Stimulated activated CD8-positive, alpha-beta memory T cell treated with anti-CD3 and anti-CD28 coated beads, Interleukin-15, amount 100 ng/mL, for 24 hours (primary cell): ENCODE measurements around the gene ZNF200.
"Not testable (repeated sequence)": the region's sequence is repeated elsewhere in the genome, so short reads cannot be mapped to it uniquely, and the experiment has no call there.

Experiments used
- DNase-seq: peaks from one replicate; pipeline ENCODE4 v3.0.0-alpha.2; 2020; ENCODE audit warnings: low read depth

Gene ZNF200, protein sequence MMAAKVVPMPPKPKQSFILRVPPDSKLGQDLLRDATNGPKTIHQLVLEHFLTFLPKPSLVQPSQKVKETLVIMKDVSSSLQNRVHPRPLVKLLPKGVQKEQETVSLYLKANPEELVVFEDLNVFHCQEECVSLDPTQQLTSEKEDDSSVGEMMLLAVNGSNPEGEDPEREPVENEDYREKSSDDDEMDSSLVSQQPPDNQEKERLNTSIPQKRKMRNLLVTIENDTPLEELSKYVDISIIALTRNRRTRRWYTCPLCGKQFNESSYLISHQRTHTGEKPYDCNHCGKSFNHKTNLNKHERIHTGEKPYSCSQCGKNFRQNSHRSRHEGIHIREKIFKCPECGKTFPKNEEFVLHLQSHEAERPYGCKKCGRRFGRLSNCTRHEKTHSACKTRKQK

DNA sequence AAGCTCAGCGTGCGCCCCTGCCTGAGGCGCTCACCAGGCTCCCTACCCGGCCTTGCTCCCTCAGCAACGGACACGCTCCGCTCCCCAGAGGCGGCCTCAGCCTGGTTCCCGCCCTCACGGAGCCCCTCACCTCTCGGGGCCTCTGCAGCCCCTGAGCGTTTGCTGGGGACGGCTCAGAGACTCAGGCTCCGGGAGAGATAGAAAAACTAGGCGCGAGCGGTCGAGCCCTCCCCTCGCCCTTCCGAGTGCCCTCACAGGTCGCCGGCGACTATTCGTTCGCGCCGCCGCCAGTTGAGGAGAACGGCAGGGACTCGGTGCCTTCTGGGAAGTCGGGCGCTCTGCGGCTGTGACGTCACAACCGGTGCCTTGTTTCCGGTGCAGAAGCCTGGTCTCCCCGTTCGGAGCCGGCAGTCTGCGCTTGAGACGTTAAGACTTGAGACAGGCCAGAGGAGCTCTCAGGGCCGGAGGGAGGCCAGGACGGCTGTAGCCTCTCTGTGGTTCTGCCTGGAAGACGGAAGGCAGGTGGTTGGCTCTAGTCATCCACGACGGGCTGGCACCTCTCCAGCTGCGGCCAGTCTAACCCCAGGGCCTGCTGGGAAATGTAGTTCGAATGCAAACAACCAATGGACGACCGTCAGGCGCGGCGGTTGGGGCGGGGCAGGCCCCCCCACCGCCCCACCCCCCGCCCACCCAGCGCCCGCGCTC is at the start of gene ZNF200:
Gene ZNF200 (minus strand): TSS at position 302 of the 705 bp plus-strand sequence. CDS start 1,403 bp downstream, outside the sequence.
- peak; percentile 89 for DNase-seq

DNA sequence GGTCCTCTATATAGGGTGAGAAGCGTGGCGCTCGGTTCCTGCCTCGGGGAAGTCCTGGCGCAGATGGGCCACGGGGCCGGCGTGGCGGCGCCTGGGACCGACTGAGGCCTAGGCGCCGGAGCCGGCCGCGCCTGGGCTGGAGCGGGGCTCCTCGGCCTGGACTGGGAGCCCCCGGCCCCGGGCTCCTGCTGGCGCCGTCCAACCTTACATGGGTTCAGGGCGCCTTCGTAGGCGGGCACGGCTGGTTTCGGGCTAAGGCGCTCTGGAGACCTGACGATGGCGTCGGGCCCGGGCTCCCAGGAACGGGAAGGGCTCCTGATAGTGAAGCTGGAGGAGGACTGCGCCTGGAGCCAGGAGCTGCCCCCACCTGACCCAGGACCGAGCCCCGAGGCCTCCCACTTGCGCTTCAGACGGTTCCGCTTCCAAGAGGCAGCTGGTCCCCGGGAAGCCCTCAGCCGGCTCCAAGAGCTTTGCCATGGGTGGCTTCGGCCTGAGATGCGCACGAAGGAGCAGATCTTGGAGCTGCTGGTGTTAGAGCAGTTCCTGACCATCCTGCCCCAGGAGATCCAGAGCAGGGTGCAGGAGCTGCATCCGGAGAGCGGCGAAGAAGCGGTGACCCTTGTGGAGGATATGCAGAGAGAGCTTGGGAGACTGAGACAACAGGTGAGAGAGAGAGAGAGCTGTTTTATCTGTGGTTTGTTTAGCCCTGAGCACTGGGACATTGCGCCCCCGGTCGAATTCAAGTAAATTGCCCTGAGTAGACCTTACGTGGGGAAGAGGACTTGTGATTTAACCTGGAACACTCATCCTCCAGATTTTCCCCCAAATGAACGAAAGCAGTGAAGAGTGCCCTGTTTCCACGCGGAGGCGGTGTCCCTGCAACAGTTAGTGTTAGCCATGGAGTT is 48.8 kb upstream of the ZNF200 start:
- DNase-seq: no peak

DNA sequence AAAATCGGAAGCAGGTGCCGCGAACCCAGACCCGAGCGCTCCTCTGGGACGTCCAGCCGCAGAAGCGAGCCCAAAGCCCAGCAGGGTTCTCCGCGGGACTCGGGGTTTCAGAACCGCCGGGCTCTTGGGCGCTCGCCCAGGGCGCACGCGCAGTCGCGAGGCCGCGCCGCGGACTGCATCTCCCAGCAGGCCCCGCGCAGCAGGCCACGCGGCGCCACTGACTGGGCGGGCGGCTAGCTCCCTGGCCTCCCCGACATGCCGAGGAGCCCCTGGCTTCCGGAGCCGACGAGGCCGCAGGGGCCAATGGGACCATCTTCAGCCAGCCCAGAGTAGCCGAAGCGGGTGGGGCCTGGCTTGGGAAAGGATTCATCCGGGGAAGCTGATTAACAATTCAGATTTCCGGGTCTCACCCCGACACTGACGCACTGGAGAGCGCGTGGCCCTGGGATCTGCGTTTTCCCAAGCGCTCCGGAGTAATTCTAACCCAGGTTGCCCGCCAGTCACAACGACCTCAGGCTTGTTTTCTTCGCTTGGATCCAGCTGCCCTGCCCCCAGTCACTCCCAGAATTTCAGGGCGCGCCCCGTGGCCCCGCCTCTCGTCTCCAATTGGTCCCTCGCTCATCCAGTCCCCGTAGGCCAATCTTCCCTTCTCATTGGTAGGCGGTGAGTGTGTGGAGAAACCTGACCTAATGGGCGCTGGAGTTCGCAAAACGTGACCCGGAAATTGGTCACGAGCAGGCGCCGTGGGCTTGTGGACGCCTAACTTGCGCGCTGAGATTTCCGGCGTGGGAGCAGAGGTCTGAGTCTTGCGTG is 48.0 kb upstream of the ZNF200 start, which contains the start of gene ZNF263:
Gene ZNF263 (plus strand): TSS at position 762 of the 813 bp plus-strand sequence. CDS start 328 bp downstream, outside the sequence.
- DNase-seq: peak; percentile 81

DNA sequence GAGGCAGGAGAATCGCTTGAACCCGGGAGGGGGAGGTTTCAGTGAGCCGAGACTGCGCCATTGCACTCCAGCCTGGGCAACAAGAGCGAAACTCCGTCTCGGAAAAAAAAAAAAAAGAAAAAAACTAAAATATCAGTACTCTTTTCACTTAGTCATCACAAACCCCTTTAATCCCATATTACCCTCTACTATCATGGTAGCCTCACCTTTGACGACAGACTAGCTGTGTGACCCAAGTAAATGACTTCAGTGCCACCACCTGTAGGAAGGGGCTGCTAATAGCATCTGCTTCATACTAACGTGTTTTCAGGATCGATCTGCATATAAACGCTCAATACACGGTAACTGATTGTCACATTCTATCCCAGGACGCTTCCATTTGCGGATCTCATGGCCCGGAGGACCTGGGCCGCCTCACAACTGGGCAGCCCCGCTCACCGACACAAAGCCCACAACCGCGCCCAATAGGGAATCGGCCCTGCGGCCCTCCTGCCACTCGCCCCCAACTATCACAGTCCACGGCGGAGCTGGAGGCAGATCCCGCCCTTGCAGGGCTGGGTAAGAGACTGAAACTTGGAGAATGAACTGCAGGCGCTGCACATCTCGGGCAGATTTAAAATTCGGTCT is 47.3 kb upstream of the ZNF200 start:
- DNase-seq: no peak

DNA sequence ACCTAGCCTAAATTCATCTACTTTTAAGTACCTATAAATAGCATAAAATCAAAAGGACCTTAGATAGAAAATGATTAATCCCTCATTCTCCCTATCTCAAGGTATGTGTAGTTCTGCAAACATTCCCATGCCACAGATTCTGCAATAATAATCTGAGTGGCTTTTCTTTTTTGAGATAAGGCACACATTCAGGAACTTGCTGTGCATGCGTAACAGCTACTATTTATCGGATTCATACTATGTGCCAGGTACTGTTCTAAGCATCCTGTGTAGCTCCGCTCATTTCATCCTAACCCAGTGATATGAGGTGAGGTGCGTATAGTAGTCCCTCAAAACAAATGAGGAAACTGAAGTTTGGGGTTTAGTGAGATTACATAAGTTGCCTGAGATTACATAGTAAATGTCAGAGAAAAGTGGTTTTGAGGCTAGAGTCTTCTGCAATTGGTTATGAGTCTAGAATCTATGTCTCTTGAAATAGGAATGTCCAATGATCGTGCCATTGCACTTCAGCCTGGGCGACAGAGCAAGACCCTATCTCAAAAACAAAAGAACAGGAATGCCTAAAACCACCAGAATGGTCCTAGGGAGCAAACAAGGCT is 46.4 kb upstream of the ZNF200 start:
- no peak for DNase-seq

DNA sequence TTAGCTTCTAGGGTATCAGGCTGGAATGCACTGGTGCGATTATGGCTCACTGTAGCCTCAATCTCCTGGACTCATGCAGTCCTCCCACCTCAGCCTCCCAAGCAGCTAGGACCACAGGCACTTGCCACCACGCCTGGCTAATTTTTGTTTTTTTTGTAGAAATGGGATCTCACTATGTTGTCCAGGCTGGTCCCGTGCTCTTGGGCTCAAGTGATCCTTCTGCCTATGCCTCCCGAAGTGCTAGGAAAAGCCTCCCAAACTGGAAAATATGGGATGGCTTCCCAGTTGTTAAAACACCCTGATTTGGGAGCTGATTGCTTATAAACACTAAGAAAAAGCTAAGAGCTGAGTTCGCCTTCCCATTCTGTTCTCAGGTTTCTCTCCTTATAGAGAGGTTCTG is 41.7 kb upstream of the ZNF200 start:
- DNase-seq: no peak

DNA sequence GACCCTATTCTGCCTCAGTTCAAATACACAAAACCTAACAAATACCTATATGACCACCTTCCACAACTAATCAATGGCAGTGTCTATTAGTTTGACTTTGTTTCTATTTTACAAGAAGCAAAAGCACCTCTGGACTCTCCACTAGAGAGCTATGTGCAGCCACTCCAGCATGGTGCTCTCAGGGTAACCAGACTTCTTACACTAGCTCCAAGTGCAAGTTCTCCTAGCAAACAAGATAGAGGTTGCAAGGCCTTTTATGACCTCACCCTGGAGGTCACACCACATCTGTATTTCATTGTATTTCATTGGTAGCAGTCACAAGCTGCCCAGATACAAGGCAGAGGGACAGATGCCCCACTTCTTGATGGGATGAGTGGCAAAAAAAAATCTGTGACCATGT is 40.0 kb upstream of the ZNF200 start:
- DNase-seq: no peak

DNA sequence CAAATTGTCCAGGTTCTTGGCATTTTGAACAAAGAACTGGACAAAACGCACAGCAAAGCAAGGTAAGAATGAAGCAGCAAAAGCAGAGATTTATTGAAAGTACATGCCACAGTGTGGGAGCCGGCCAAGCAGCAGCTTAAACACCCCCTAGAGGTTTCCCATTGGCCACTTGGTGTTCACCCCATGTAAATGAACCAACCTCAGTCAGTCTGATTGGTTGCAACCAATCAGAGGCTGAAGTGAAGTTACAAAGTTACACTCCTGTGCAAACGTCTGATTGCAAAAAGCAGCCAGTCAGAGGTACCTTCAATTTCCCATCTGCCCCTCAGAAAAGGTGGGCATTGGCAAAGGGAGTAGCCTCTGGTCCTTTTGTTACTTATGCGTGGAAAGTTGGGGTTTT is 39.5 kb upstream of the ZNF200 start:
- no peak for DNase-seq

DNA sequence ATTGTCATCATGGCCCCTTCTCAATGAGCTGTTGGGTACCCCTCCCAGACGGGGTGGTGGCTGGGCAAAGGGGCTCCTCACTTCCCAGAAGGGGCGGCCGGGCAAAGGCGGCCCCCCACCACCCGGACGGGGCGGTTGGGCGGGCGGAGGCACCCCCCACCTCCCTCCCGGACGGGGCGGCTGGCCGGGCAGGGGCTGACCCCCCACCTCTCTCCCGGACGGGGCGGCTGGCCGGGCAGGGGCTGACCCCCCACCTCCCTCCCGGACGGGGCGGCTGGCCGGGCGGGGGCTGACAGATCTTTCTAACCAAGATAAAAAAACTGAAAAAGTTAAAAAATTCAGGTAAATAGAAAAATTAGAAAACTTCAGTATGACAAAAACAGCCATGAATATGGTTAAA is 36.3 kb upstream of the ZNF200 start:
- DNase-seq: not testable (repeated sequence)

DNA sequence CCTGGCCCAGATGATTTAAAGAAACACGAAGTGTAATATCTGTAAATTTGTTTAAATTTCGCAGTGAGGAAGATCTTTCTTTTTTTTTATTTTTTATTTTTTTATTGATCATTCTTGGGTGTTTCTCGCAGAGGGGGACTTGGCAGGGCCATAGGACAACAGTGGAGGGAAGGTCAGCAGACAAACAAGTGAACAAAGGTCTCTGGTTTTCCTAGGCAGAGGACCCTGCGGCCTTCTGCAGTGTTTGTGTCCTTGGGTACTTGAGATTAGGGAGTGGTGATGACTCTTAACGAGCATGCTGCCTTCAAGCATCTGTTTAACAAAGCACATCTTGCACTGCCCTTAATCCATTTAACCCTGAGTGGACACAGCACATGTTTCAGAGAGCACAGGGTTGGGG is 35.8 kb upstream of the ZNF200 start:
- DNase-seq: not testable (repeated sequence)

DNA sequence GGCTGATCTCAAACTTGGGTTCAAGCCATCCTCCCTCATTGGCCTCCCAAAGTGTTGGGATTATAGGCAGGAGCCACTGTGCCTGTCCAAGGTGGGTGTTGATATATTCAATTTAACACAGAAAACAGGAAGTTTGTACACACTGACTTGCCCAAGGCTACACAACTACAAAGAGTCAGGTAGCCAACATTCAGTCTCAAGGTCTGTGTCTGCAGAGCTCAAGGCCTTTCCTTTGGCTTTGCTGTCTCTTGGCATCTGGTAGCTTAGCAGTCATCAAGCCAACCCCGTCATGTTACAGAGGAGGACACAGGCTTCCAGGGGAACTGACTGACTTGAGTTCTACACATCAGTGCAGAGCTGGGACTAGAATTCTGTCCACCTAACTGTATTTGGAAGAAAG is 33.3 kb upstream of the ZNF200 start:
- no peak for DNase-seq

DNA sequence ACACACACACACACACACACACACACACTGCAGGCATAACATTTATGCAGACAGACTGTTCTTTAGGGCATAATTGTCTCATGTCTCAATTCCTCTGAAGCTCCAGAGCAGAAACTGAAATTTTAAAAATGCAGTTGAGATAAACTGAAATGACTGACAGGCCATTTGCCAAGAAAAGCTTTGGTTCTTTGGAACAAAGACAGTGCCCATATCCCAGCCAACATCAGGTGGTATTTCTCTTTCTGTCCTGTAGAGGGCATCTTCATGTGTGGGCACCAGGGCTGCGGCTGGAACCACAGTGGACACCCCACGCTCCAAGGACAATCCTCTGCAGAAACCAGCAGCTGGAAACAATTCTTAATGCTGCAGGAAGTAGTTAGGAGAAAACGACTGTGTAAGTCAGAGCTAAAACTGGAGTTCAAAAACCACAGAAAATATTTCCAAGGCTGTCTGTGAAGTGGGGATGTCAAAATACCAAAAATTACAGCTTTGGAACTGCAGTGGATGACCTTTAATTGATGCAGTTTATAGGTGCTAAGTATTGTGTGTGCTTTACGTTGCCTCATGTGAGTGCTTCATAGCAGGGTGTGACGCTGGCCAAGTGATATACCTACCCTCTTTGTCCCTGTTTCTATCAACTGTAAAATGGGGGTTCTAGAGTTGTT is 32.0 kb upstream of the ZNF200 start:
- DNase-seq: no peak

DNA sequence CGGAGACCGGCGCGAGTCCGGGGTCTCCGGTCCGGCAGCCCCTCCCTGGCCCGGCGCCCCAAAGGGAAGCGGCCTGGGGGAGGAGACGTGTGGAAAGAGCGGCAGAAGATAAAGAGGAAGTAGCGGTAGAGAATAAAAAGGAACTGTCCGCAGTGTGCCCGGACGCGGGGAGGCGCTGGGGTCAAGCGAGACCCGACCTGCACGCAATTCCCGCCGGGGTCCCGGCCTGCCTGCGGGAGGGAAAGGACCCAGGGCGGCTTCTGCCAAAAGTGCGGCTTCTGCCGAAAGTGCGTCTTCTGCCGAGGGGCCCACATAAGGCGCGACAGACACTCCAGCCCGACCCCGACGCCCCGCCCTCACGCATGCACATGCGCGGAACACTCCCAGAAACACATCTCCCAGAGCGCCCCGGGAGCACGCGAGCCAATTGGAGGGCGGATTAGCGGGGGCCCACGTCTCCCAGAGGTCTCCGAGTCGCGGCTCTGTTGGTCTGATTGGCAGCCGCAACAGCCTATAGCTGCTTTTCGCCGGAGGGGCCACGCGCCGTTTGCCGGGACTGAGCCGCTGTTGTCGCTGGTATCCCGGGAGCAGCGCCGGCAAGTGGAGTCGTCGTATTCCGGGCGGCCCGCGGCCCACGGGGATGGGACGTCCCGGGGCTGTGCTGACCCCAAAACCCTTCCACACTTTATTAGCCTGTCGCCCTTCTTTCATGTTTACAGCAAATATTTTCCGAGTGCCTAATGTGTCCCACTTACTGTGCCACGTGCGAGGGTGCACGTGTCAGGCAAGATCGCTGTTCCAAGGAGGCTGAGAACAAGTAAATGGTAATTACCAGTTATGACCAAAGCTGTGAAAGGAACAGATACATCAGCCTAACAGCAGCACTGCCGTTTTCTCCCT is 29.4 kb upstream of the ZNF200 start:
- peak; percentile 92 for DNase-seq

DNA sequence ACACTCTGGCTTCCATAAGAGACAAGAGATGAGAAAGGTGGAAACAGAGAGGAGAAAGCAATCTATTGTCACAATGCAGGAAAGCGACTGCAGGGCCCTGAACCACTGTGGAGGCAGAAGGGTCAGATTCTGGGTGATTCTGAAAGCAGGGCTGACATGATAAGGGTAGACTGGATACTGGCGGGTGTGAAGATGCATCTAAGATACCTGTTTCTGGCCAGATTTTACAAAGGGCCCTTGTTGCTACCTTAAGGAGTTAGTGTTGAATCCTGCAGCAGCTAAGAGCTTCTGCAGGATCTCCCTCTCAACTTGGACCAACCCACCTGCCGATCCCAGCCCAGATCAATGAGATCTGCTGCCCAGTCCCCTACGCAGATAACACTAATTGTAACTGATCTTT is 27.6 kb upstream of the ZNF200 start:
- no peak for DNase-seq

DNA sequence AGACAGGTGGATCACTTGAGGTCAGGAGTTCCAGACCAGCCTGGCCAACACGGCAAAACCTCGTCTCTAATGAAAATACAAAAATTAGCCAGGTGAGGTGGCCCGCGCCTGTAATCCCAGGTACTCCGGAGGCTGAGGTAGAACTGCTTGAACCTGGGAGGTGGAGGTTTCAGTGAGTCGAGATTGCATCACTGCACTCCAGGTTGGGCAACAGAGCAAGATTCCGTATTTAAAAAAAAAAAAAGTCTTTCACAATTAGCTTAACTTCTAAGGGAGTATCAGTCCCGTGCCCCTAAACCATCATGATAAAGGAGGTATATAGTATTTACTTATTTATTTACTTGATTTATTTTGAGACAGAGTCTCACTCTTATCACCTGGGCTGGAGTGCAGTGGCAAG is 24.9 kb upstream of the ZNF200 start:
- no peak for DNase-seq

DNA sequence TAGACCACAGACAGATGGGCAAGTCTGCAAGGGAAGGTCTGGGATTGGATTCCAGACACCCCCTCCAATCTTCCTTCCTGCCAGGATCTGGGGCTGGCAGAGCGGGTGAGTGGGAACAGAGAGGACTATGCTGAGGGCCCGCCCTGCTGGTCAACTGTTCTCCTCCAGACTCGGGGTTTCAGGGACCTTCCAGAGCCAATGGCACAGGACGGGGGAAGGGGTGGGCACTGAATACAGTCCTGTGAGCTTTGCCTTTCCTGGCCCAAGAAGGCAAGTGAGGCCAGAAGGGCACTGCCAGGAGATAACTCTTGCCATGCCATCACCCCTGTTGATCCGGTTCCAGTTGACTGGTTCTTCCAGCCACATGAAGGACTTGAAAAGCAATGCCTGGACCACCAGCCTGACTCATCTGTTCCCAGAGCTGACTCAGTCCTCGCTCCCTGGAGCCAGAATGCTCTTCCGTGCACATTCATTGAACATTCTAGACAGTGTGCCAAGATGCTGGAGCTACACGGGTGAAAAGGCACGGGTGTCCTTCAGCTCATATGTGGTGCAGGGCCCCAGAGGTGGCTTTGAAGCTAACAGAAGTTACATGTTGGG is 22.0 kb upstream of the ZNF200 start:
- DNase-seq: no peak

DNA sequence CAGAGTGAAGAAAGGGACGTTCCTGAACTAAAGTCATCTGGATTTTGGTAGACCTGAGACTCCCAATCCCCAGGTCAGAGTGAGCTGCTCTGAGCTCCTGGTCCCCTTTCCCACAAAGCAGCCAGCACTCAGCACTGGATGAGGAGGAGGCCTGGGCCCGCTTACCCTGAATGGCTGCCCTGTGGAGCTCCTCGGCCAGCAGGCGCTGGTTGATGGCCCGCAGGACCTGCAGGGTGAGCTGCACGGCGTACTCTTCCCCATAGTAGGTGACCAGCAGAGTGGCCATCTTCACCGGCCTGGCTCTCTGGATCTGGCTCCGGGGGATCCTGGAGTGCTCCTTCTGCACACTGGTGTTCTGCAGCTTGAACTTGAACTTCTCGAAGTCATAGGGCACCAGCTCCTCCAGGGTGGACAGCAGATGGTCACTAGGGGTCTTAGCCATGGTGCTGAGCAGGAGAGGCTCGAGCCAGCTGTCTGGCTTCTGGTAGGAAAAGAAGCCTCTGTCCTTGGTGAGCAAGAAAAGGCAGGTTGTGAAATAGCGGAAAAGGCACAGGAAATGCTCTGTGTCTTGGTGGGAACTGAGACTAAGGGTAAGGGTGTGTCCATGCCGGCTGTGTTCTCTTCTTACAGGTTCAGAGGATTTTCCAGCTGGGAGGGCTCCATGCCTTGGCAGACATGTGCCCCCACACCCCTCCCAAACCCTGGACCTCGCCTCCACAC is 21.3 kb upstream of the ZNF200 start, which contains the start of gene MEFV:
Gene MEFV (minus strand): TSS at position 488 of the 720 bp plus-strand sequence. CDS start 46 bp downstream, at position 442.
- DNase-seq: no peak

DNA sequence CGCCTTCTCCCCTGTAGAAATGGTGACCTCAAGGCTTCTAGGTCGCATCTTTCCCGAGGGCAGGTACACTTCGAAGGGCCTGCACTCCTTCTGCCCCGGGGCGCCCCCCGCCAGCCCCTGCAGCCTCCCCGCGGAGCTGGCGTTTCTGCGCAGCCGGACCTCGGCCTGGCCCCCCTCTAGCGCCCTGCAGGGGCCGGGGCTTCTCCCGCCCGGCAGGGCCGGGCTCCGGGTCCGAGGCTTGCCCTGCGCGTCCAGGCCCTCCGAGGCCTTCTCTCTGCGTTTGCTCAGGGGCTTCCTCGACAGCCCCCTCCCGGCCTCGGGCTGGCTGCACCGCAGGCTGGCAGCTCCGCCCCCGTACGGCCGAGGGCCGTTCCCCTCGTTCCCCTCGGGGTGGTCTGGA is 19.4 kb upstream of the ZNF200 start:
- no peak for DNase-seq
